Neural progenitor cell (in vitro differentiated cells): ENCODE measurements around the gene NPIPB13. TPM values are rescaled to one million over a fixed set of nuclear protein-coding genes. Genes with fewer than 3 reads are reported as not detected.
"Not testable (repeated sequence)": the region's sequence is repeated elsewhere in the genome, so short reads cannot be mapped to it uniquely, and the experiment has no call there.

Experiments
- DNase-seq: peaks from one replicate; pipeline ENCODE4 v3.0.0-alpha.2; 2016; ENCODE audit warnings: low spot score
- H2AFZ ChIP-seq: fragments of 200-600 bp; sonication (generic); replicated peaks from 2 replicates; pipeline ENCODE4 v1.6.1; 2016; ENCODE audit warnings: antibody characterized with exemption
- H3F3A ChIP-seq: fragments of 200-600 bp; sonication (generic); 2 replicates; pipeline ENCODE4 v1.6.1; 2016; ENCODE audit warnings: antibody characterized with exemption, low read depth
- H3K27ac ChIP-seq: fragments of 200-600 bp; sonication (generic); 2 replicates; pipeline ENCODE4 v1.5.1; 2016; ENCODE audit warnings: mild to moderate bottlenecking
- H3K27me3 ChIP-seq: fragments of 200-600 bp; sonication (generic); 2 replicates; pipeline ENCODE4 v1.6.1; 2016; ENCODE audit warnings: mild to moderate bottlenecking, moderate library complexity
- H3K36me3 ChIP-seq: fragments of 200-600 bp; sonication (generic); 2 replicates; pipeline ENCODE4 v1.5.1; 2016
- H3K4me1 ChIP-seq: fragments of 200-600 bp; sonication (generic); 2 replicates; pipeline ENCODE4 v1.6.1; 2016; ENCODE audit warnings: mixed run types
- H3K4me2 ChIP-seq: fragments of 200-600 bp; sonication (generic); 2 replicates; pipeline ENCODE4 v1.6.1; 2016
- H3K4me3 ChIP-seq: fragments of 200-600 bp; sonication (generic); 2 replicates; pipeline ENCODE4 v1.5.1; 2016
- H3K79me2 ChIP-seq: fragments of 200-600 bp; sonication (generic); 2 replicates; pipeline ENCODE4 v1.6.1; 2016; ENCODE audit warnings: low read depth
- H3K9ac ChIP-seq: fragments of 200-600 bp; sonication (generic); 2 replicates; pipeline ENCODE4 v1.6.1; 2016
- H3K9me3 ChIP-seq: fragments of 200-600 bp; sonication (generic); 2 replicates; pipeline ENCODE4 v1.5.1; 2016; ENCODE audit warnings: low read depth
- H4K20me1 ChIP-seq: fragments of 200-600 bp; sonication (generic); 2 replicates; pipeline ENCODE4 v1.6.1; 2016; ENCODE audit warnings: low read depth
- H3K27ac Mint-ChIP-seq: 3 replicates; pipeline ENCODE4 v1.8.0; 2021; ENCODE audit warnings: mixed read lengths
- H3K27me3 Mint-ChIP-seq: 2 replicates; pipeline ENCODE4 v1.8.0; 2022; ENCODE audit warnings: low read depth, mild to moderate bottlenecking, inconsistent platforms, moderate library complexity, mixed read lengths; ENCODE audit not compliant: insufficient read depth
- H3K36me3 Mint-ChIP-seq: 3 replicates; pipeline ENCODE4 v1.8.0; 2021; ENCODE audit warnings: mixed read lengths
- H3K4me1 Mint-ChIP-seq: 3 replicates; pipeline ENCODE4 v1.8.0; 2021; ENCODE audit warnings: mixed read lengths
- H3K4me3 Mint-ChIP-seq: 3 replicates; pipeline ENCODE4 v1.8.0; 2021; ENCODE audit warnings: mild to moderate bottlenecking, moderate library complexity, mixed read lengths
- H3K9me3 Mint-ChIP-seq: 3 replicates; pipeline ENCODE4 v1.8.0; 2020; ENCODE audit warnings: mixed read lengths
- small RNA-seq: library from RNA; depleted of rRNA; stranded (forward); fragments of <200 nt; gene quantifications from one replicate; pipeline ENCODE3, GENCODE V24; 2015
- total RNA-seq: library from RNA; depleted of rRNA; stranded (reverse); fragments of >200 nt; gene quantifications from 2 replicates; pipeline ENCODE4 v1.2.3, GENCODE V29; 2015; ENCODE audit warnings: low replicate concordance

The NPIPB13 gene
- total RNA-seq, 1 donor from 2014 or later = 4.0 TPM

DNA sequence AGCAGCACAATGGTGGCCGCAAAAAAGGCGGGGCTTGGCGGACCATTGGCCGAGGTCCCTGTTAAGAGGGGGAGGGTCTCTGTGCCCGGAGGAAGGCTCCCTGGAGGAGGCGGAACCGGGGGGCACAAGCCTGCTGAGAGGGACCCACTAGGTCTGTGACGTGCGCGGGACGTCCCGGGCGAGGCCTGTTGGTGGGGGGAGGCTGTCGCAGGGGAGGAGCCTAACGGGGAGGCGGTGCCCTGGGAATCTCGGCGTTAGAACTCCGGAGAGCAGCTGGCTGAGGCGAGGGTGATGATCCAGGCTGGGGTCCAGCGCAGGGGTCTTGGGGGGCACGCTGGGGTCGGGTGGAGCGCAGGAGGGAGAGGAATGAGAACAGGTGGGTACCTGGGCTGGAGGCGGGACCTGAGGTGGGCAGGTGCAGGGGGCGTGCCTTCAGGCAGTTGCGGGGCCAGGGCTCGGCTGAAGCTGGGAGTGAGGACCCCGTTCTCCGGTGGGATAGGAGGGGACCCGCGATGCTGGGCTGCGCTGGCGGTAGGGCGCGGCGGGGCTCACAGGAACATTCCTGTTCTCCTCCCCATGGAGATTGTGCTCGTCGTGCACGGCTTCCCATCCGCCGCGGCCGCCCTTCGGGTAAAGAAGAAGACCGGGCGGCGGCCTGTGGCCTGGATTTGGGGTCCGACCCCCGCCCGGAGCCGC, 42.6 kb downstream of the NPIPB13 start:
- H3K4me3 Mint-ChIP-seq, H3F3A ChIP-seq, H3K27ac Mint-ChIP-seq, H3K27me3 ChIP-seq, H3K9me3 ChIP-seq, H3K79me2 ChIP-seq, H3K4me1 ChIP-seq, H3K4me1 Mint-ChIP-seq, H2AFZ ChIP-seq, H3K27ac ChIP-seq, H4K20me1 ChIP-seq, H3K9ac ChIP-seq, H3K36me3 Mint-ChIP-seq, DNase-seq, H3K36me3 ChIP-seq, H3K9me3 Mint-ChIP-seq, H3K27me3 Mint-ChIP-seq: not testable (repeated sequence)
- peak overlapping the region; percentile 47 for H3K4me3 ChIP-seq
- H3K4me2 ChIP-seq = peak overlapping the region; percentile 76

DNA sequence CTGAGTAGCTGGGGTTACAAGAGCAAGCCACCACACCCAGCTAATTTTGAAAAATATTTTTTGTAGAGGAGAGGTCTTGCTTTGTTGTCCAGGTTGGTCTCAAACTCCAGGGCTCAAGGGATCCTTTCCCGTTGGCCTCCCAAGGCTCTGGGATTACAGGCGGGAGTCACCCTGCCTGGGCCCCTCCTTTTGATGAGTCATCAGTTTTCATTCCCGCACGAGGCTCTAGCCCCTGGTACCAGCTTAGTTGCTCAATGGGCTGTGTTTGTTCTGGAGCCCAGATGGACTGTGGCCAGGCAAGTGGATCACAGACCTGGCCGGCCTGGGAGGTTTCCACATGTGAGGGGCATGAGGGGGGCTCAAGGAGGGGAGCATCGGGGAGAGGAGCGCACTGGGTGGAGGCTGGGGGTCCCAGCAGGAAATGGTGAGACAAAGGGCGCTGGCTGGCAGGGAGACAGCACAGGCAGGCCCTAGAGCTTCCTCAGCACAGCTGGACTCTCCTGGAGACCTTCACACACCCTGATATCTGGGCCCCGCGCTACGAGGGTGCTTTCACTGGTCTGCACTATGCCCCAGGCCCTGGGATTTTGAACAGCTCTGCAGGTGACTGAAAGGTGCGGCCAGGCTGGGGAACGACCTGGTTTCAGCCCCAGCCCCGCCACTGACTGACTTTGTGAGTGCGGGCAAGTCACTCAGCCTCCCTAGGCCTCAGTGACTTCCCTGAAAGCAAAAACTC, 48.5 kb downstream of the NPIPB13 start:
- H3K27ac ChIP-seq, H3K36me3 ChIP-seq, H3K9ac ChIP-seq, H3K9me3 Mint-ChIP-seq, H2AFZ ChIP-seq, H3K79me2 ChIP-seq, H3K4me3 Mint-ChIP-seq, H3K27me3 ChIP-seq, H3K27ac Mint-ChIP-seq, H3K4me1 ChIP-seq, H3K4me1 Mint-ChIP-seq, H3K4me2 ChIP-seq, H3K27me3 Mint-ChIP-seq, H3K36me3 Mint-ChIP-seq, DNase-seq, H4K20me1 ChIP-seq, H3K4me3 ChIP-seq, H3K9me3 ChIP-seq, H3F3A ChIP-seq: not testable (repeated sequence)

DNA sequence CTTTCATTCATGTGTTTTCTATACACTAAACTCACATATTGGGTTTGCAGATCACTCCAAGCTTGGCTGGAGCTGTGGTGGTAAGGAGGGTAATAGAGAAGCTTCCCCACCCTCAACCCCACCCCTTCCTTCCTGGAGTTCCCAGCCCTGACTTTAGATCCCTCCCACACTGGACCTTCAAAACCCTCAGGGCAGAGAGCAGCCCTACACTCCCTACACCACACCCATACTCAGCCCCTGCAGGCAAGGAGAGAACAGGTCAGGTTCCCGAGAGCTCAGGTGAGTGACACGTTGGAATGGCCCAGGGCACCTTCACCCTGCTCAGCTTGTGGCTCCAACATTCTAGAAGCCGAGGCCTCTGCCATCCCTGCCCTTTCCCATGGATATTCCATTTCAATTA, 49.2 kb downstream of the NPIPB13 start, which contains the start of gene SULT1A3:
SULT1A3 (plus strand) TSS at position 207 of the 400 bp plus-strand sequence. CDS start 1,474 bp downstream, outside the sequence.
- not testable (repeated sequence) for H3F3A ChIP-seq, H3K27me3 ChIP-seq, H3K27me3 Mint-ChIP-seq, H3K4me3 Mint-ChIP-seq, H3K36me3 ChIP-seq, H2AFZ ChIP-seq, H3K4me2 ChIP-seq, H3K9me3 Mint-ChIP-seq, H3K27ac ChIP-seq, H3K9ac ChIP-seq, DNase-seq, H3K4me1 Mint-ChIP-seq, H3K4me3 ChIP-seq, H4K20me1 ChIP-seq, H3K79me2 ChIP-seq, H3K9me3 ChIP-seq, H3K27ac Mint-ChIP-seq, H3K4me1 ChIP-seq, H3K36me3 Mint-ChIP-seq

Small RNA genes lying within 50 kb of the gene (small RNA-seq; reads per million reads assigned to genes)
- gene AC106782.4 = not detected

Other genes starting within 250 kb of the NPIPB13 start
- 3.1 and 8.1 TPM in 2 replicates for gene DOC2A, start 237.5 kb downstream of the NPIPB13 start, total RNA-seq
- gene C16orf92, start 225.3 kb downstream of the NPIPB13 start, total RNA-seq = not detected in 2 replicates
- 2.4 and 9.0 TPM in 2 replicates for gene TLCD3B, start 217.2 kb downstream of the NPIPB13 start, total RNA-seq
- 469 and 981 TPM in 2 replicates for gene ALDOA, start 182.7 kb downstream of the NPIPB13 start, total RNA-seq
- 93.3 and 166 TPM in 2 replicates for gene PPP4C, start 172.5 kb downstream of the NPIPB13 start, total RNA-seq
- 0.39 and 2.8 TPM in 2 replicates for gene TBX6, start 156.6 kb downstream of the NPIPB13 start, total RNA-seq
- 6.8 and 30.7 TPM in 2 replicates for gene YPEL3, start 152.3 kb downstream of the NPIPB13 start, total RNA-seq
- gene GDPD3, start 134.9 kb downstream of the NPIPB13 start, total RNA-seq = 0.12 and 0.13 TPM in 2 replicates
- 20.9 and 41.1 TPM in 2 replicates for gene MAPK3, start 125.3 kb downstream of the NPIPB13 start, total RNA-seq
- 9.4 and 10.6 TPM in 2 replicates for gene CORO1A, start 64.9 kb downstream of the NPIPB13 start, total RNA-seq
- gene BOLA2B, start 54.8 kb downstream of the NPIPB13 start, total RNA-seq = 90.4 and 133 TPM in 2 replicates
- 10.4 and 31.7 TPM in 2 replicates for gene SLX1A, start 54.6 kb downstream of the NPIPB13 start, total RNA-seq
- gene SULT1A3, start 49.2 kb downstream of the NPIPB13 start, total RNA-seq = 6.2 and 8.5 TPM in 2 replicates
- gene CD2BP2, start 106.8 kb upstream of the NPIPB13 start, total RNA-seq = 30.4 and 55.1 TPM in 2 replicates
- 8.2 and 23.4 TPM in 2 replicates for gene TBC1D10B, start 122.0 kb upstream of the NPIPB13 start, total RNA-seq
- 0.68 and 4.1 TPM in 2 replicates for gene MYL11, start 126.3 kb upstream of the NPIPB13 start, total RNA-seq
- 1.1 TPM in 1 of 2 replicates, not detected in the other for gene SEPTIN1, start 134.1 kb upstream of the NPIPB13 start, total RNA-seq
- 39.3 and 41.8 TPM in 2 replicates for gene ZNF48, start 146.9 kb upstream of the NPIPB13 start, total RNA-seq
- gene ZNF771, start 159.1 kb upstream of the NPIPB13 start, total RNA-seq = 6.0 and 17.7 TPM in 2 replicates
- 30.4 and 47.9 TPM in 2 replicates for gene DCTPP1, start 181.6 kb upstream of the NPIPB13 start, total RNA-seq
- gene SEPHS2, start 197.4 kb upstream of the NPIPB13 start, total RNA-seq = 9.0 and 13.9 TPM in 2 replicates
- not detected in 2 replicates for gene ITGAL, start 224.3 kb upstream of the NPIPB13 start, total RNA-seq